ENCODE measurements around the gene IRAK1.

GRCh38 chrX:153981771-153982533, 37.8 kb downstream of the IRAK1 start:
- TF ChIP-seq POLR2AphosphoS5 (IDR thresholded peaks at IDR 0.05; ENCODE audit: low read depth, low read length) (no peak), ATF6 (CRISPR knock-in tag; conservative IDR thresholded peaks at IDR 0.05) (no peak), RBM39 (IDR thresholded peaks at IDR 0.05; ENCODE audit: low read depth, low read length, poor library complexity, severe bottlenecking) (no peak), RFXANK (CRISPR knock-in tag; IDR thresholded peaks at IDR 0.05) (no peak)

Data from HepG2 (cell line).